ENCODE measurements around the gene AP3S2. TPM values are rescaled to one million over a fixed set of nuclear protein-coding genes. Genes with fewer than 3 reads are reported as not detected.
"Not testable (repeated sequence)": the region's sequence is repeated elsewhere in the genome, so short reads cannot be mapped to it uniquely, and the experiment has no call there.

The AP3S2 gene
- total and polyA plus RNA-seq, 2 experiments from 2014 or later = 9.4 to 93.3 TPM

GRCh38 chr15:89939910-89940309 is 46.1 kb upstream of the AP3S2 start:
- Mint-ChIP-seq H3K4me1 (no peaks in the 10 kb centered on the region), H3K9me3 (no peaks in the 10 kb centered on the region), H3K36me3 (ENCODE audit: low read depth) (no peaks in the 10 kb centered on the region), H3K27me3 (ENCODE audit: insufficient read depth, low read depth, poor library complexity) (peaks cover 3% of the 10 kb centered on the region), H3K27ac (no peak overlapping the region), H3K4me3 (no peak overlapping the region)
- TF ChIP-seq ZNF462 (CRISPR knock-in tag; IDR thresholded peaks at IDR 0.05) = no peak
- Histone ChIP-seq H2AFZ (no peak overlapping the region), H3F3A (replicated peaks; ENCODE audit: low read depth) (no peaks in the 10 kb centered on the region), H3K27ac (ENCODE audit: low read depth) (no peak overlapping the region), H3K9me2 (ENCODE audit: insufficient read depth) (no peaks in the 10 kb centered on the region), H3K4me3 (no peak overlapping the region), H3K4me2 (no peak overlapping the region), H3K79me2 (replicated peaks; ENCODE audit: insufficient read depth) (no peaks in the 10 kb centered on the region), H3K4me1 (ENCODE audit: insufficient read depth) (no peaks in the 10 kb centered on the region), H3K36me3 (ENCODE audit: insufficient read depth) (no peaks in the 10 kb centered on the region), H3K27me3 (ENCODE audit: insufficient read depth) (no peaks in the 10 kb centered on the region), H4K20me1 (replicated peaks; ENCODE audit: insufficient read depth) (no peaks in the 10 kb centered on the region)
- DNase-seq (ENCODE audit: low spot score) (no peak), ATAC-seq (no peak)

GRCh38 chr15:89939377-89939776 is 45.6 kb upstream of the AP3S2 start:
- H3K27ac Mint-ChIP-seq = not testable (repeated sequence)

More at GRCh38 chr15:89939377-89939776, 45.6 kb upstream of the AP3S2 start:
- H3K27me3 Mint-ChIP-seq (ENCODE audit: insufficient read depth, low read depth, poor library complexity); H3K9me2 ChIP-seq (ENCODE audit: insufficient read depth); H3K4me1 ChIP-seq (ENCODE audit: insufficient read depth); H3K4me1 Mint-ChIP-seq; H3K36me3 Mint-ChIP-seq (ENCODE audit: low read depth); H3K4me3 ChIP-seq; H3K36me3 ChIP-seq (ENCODE audit: insufficient read depth); H3K4me2 ChIP-seq; H2AFZ ChIP-seq; H3K27ac ChIP-seq (ENCODE audit: low read depth); H3K9me3 Mint-ChIP-seq; ATAC-seq; H3K27me3 ChIP-seq (ENCODE audit: insufficient read depth); H3K79me2 ChIP-seq (replicated peaks; ENCODE audit: insufficient read depth); H4K20me1 ChIP-seq (replicated peaks; ENCODE audit: insufficient read depth); H3K4me3 Mint-ChIP-seq; DNase-seq (ENCODE audit: low spot score); H3F3A ChIP-seq (replicated peaks; ENCODE audit: low read depth): not testable (repeated sequence)

All from GM23338 (cell line).